Measurements from ENCODE around the gene ELAVL1. TPM values are rescaled to one million over a fixed set of nuclear protein-coding genes. Genes with fewer than 3 reads are reported as not detected.

Gene ELAVL1
- total RNA-seq, 1 donor from 2014 or later, result 37.4 TPM

DNA sequence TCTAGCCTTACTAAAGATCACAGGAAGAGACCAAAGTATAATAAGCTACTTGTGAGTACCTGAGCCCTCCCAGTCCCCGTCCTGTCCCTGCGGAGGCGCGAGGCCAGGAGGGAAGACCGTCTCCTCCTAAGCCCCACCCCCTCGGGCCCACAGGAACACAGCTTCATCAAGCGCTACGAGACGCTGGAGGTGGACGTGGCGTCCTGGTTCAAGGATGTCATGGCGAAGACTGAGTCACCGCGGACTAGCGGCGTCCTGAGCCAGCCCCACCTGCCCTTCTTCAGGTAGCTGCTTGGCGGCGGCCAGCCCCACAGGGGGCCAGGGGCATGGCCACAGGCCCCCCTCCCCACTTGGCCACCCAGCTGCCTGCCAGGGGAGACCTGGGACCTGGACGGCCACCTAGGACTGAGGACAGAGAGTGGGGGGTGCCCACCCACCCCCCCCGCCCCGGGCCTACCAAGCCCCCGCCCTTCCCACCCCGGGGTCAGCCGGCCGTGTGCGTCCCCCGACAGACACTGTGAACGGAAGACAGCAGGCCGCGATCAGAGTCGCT, 93.2 kb downstream of the ELAVL1 start:
- peaks cover 8% of the 10 kb centered on the region for H3K36me3 ChIP-seq (ENCODE audit: control insufficient read depth, insufficient read depth, low read length)
- FAIRE-seq (no peak), DNase-seq (ENCODE audit: low read depth) (no peak)
- H3K4me3 ChIP-seq (ENCODE audit: low read depth, low read length), result no peak overlapping the region
- TF ChIP-seq, protein P1, sequence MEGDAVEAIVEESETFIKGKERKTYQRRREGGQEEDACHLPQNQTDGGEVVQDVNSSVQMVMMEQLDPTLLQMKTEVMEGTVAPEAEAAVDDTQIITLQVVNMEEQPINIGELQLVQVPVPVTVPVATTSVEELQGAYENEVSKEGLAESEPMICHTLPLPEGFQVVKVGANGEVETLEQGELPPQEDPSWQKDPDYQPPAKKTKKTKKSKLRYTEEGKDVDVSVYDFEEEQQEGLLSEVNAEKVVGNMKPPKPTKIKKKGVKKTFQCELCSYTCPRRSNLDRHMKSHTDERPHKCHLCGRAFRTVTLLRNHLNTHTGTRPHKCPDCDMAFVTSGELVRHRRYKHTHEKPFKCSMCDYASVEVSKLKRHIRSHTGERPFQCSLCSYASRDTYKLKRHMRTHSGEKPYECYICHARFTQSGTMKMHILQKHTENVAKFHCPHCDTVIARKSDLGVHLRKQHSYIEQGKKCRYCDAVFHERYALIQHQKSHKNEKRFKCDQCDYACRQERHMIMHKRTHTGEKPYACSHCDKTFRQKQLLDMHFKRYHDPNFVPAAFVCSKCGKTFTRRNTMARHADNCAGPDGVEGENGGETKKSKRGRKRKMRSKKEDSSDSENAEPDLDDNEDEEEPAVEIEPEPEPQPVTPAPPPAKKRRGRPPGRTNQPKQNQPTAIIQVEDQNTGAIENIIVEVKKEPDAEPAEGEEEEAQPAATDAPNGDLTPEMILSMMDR (IDR thresholded peaks at IDR 0.05; ENCODE audit: insufficient read depth, low read length, severe bottlenecking), result no peak
- H3K27me3 ChIP-seq (ENCODE audit: control insufficient read depth, insufficient read depth, low read length), result peaks cover 2% of the 10 kb centered on the region

DNA sequence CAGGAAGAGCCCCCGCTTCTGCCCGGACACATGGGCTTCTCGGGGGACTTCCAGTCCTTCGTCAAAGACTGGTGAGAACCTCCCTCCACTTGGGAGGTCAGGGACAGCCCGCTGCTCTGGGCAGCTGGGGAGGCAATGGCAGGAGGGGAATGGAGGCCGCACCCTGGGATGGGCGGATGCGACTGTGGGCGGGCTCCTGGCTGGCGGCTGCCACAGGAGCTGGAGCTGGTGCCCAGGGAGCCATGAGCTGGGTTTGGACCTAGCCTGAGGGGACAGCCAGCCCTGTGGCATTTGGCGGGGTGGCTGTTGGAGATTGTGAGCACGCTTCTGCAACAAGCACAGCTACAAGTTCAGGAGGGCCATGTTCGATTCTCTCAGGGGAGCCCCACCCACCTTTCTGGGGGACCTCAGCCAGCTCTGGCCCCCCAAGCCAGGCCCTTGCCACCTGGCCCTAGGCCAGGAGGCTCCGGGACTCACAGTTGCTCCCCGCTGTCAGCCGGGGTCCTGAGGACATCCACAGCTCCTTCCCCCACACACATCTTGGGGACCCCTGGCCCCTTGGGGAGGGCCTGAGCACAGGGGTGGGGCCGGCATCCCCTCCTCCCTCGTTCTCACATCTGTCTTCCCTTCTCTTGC, 93.8 kb downstream of the ELAVL1 start:
- FAIRE-seq (no peak), DNase-seq (ENCODE audit: low read depth) (no peak)
- peaks cover 9% of the 10 kb centered on the region for H3K36me3 ChIP-seq (ENCODE audit: control insufficient read depth, insufficient read depth, low read length)

DNA sequence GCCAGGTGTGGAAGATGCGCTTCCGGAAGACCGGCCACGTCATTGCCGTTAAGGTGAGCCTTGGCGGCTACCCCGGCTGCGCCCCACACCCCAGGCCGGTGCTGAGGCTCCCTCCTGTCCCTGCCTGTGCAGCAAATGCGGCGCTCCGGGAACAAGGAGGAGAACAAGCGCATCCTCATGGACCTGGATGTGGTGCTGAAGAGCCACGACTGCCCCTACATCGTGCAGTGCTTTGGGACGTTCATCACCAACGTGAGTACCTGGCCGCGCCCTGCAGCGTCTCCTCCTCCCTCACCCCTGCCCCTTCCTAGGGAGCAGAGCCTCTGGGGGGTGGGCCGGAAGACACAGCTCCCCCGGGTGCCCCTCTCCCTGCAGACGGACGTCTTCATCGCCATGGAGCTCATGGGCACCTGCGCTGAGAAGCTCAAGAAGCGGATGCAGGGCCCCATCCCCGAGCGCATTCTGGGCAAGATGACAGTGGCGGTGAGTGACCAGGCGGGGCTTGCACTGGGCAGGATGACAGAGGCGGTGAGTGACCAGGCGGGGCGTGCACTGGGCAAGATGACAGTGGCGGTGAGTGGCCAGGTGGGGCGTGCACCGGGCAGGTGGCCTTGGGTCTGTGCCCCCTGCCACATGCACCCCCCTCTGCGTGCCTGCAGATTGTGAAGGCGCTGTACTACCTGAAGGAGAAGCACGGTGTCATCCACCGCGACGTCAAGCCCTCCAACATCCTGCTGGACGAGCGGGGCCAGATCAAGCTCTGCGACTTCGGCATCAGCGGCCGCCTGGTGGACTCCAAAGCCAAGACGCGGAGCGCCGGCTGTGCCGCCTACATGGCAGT, 94.9 kb downstream of the ELAVL1 start:
- Histone ChIP-seq H3K4me3 (ENCODE audit: low read depth, low read length) (no peak overlapping the region), H3K27me3 (ENCODE audit: control insufficient read depth, insufficient read depth, low read length) (no peaks in the 10 kb centered on the region), H3K36me3 (ENCODE audit: control insufficient read depth, insufficient read depth, low read length) (peaks cover 12% of the 10 kb centered on the region)
- TF ChIP-seq, protein P1 (IDR thresholded peaks at IDR 0.05; ENCODE audit: insufficient read depth, low read length, severe bottlenecking), result no peak
- FAIRE-seq (no peak), DNase-seq (ENCODE audit: low read depth) (no peak)

More for the DNA sequence above, 93.8 kb downstream of the ELAVL1 start:
- peaks cover 2% of the 10 kb centered on the region for H3K27me3 ChIP-seq (ENCODE audit: control insufficient read depth, insufficient read depth, low read length)
- TF ChIP-seq, protein P1 (IDR thresholded peaks at IDR 0.05; ENCODE audit: insufficient read depth, low read length, severe bottlenecking), result no peak
- no peak overlapping the region for H3K4me3 ChIP-seq (ENCODE audit: low read depth, low read length)

DNA sequence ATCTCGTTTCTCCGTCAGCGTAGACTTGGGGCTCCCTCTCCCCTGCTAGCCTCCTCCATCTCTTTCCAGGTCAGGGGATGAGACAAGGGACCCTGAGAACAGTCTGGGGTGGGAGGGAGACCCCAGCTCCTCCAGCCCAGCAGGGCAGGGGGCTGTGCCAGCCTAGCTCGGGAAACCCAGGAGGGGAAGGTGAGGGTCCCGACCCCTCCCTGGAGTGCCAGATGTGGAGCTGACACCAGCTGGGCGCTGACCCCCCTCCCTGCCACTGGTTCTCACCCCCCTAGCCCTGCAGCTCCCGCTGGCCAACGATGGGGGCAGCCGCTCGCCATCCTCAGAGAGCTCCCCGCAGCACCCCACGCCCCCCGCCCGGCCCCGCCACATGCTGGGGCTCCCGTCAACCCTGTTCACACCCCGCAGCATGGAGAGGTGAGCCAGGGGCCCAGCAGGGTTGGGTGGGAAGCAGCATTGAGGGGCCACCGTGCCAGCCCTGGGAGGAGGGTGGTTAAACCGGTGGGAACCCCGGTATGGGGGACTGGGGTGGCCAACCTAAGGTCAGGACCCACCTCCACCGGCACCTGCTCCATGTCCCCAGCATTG, 95.9 kb downstream of the ELAVL1 start:
- FAIRE-seq (no peak), DNase-seq (ENCODE audit: low read depth) (no peak)
- Histone ChIP-seq H3K36me3 (ENCODE audit: control insufficient read depth, insufficient read depth, low read length) (peaks cover 15% of the 10 kb centered on the region), H3K27me3 (ENCODE audit: control insufficient read depth, insufficient read depth, low read length) (no peaks in the 10 kb centered on the region), H3K4me3 (ENCODE audit: low read depth, low read length) (no peak overlapping the region)
- TF ChIP-seq, protein P1 (IDR thresholded peaks at IDR 0.05; ENCODE audit: insufficient read depth, low read length, severe bottlenecking), result no peak

DNA sequence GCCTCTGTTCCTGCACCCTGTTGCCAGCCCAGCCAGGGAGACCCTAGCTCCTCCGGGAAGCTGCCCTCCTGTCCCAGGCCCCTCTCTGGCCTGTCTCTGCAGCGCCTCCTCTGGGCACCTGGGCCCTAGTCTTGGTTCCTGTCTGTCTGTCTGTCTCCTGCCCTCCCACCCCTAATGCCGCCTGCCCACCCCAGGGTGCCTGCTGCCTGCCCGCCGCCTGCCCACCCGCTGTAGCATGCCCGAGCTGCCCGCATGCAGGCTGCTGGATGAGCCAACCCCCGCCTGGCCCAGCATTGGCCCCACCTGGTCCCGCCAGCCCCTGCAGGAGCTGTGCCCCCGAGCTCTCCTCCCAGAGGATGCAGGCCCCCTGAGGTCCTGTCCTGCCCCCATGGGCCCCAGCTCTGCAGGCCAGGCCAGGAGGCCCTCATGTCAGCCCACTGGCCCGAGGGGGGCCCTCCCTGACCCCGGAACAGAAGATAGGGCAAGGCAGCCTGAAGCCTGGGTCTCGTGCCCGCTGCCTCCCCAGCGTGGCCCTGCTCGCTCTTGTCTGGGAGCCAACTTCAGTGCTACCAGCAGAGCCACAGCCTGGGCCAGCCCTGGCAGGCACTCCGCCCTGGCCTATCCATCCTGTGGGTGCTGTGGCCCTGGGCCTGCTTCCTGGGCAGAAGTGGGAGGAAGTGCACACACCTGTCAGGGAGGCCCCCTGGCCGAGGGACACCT, 96.5 kb downstream of the ELAVL1 start:
- DNase-seq (ENCODE audit: low read depth), result no peak
- TF ChIP-seq, protein P1 (IDR thresholded peaks at IDR 0.05; ENCODE audit: insufficient read depth, low read length, severe bottlenecking), result peak; percentile 7
- Histone ChIP-seq H3K4me3 (ENCODE audit: low read depth, low read length) (no peak overlapping the region), H3K36me3 (ENCODE audit: control insufficient read depth, insufficient read depth, low read length) (peaks cover 15% of the 10 kb centered on the region), H3K27me3 (ENCODE audit: control insufficient read depth, insufficient read depth, low read length) (no peaks in the 10 kb centered on the region)
- FAIRE-seq, result no peak

Measured in bronchial epithelial cell (primary cell).